Thymus (tissue), 11 donors: Measurements from ENCODE around the gene ARHGEF26. TPM values are rescaled to one million over a fixed set of nuclear protein-coding genes. Genes with fewer than 3 reads are reported as not detected.

ENCODE experiments used
- DNase-seq, 9 donors: peaks; one replicate each; pipeline ENCODE4 v3.0.0-alpha.2; 2013; ENCODE audit warnings: low spot score in 9 of 9, low read depth in 6 of 9, missing footprints in 1 of 9
- H3K27ac ChIP-seq, 2 donors: one replicate each; pipeline ENCODE4 v1.5.1; 2013; ENCODE audit warnings: control low read depth in 1 of 2, low read depth in 1 of 2, low read length in 1 of 2, mild to moderate bottlenecking in 1 of 2, moderate library complexity in 1 of 2
- H3K27me3 ChIP-seq, 2 donors: one replicate each; pipeline ENCODE4 v1.5.1; 2013; ENCODE audit warnings: low read length in 1 of 2; ENCODE audit not compliant: control insufficient read depth in 2 of 2, insufficient read depth in 1 of 2
- H3K36me3 ChIP-seq, 2 donors: one replicate each; pipeline ENCODE4 v1.5.1; 2013; ENCODE audit warnings: low read length in 1 of 2, mild to moderate bottlenecking in 1 of 2, moderate library complexity in 1 of 2; ENCODE audit not compliant: control insufficient read depth in 2 of 2, insufficient read depth in 2 of 2
- H3K4me1 ChIP-seq, 2 donors: one replicate each; pipeline ENCODE4 v1.5.1; 2013; ENCODE audit warnings: low read length in 2 of 2; ENCODE audit not compliant: control insufficient read depth in 2 of 2, insufficient read depth in 2 of 2
- H3K4me3 ChIP-seq, 2 donors: one replicate each; pipeline ENCODE4 v1.5.1; 2013; ENCODE audit warnings: low read length in 2 of 2, control low read depth in 1 of 2, mild to moderate bottlenecking in 1 of 2
- H3K9me3 ChIP-seq, 2 donors: one replicate each; pipeline ENCODE4 v1.5.1; 2013; ENCODE audit warnings: low read length in 1 of 2, mild to moderate bottlenecking in 1 of 2; ENCODE audit not compliant: control insufficient read depth in 2 of 2, insufficient read depth in 1 of 2
- WGBS: extraction: QIAGEN DNeasy Blood & Tissue Kit; methylation state at CpG from one replicate; pipeline ENCODE4 v1.1.7; 2013; 5-methylcytosine and 5-hydroxymethylcytosine counted together
- polyA plus RNA-seq: library from polyadenylated mRNA; stranded (reverse); fragments of 200-250 nt; gene quantifications from one replicate; pipeline ENCODE4 v1.2.3, GENCODE V29; 2013
- total RNA-seq: library from RNA; stranded (reverse); fragments of 120-200 nt; gene quantifications from one replicate; pipeline ENCODE4 v1.2.4, GENCODE V29; 2013
- donor health status: healthy.

Gene ARHGEF26
- total and polyA plus RNA-seq, 2 donors: 1.3 to 3.5 TPM

- H3K4me3 ChIP-seq: no peak overlapping the region
- H3K4me1 ChIP-seq: no peaks in the 10 kb centered on the region
- DNase-seq: no peak
- no peak overlapping the region for H3K27ac ChIP-seq
- WGBS: 97% methylated on average over 3 of the region's 3 CpGs
- H3K27me3 ChIP-seq: no peaks in the 10 kb centered on the region
- no peaks in the 10 kb centered on the region for H3K36me3 ChIP-seq
- H3K9me3 ChIP-seq: no peaks in the 10 kb centered on the region
These were observed 18.8 kb downstream of the ARHGEF26 start for GRCh38 chr3:154139996-154140436.

DNA sequence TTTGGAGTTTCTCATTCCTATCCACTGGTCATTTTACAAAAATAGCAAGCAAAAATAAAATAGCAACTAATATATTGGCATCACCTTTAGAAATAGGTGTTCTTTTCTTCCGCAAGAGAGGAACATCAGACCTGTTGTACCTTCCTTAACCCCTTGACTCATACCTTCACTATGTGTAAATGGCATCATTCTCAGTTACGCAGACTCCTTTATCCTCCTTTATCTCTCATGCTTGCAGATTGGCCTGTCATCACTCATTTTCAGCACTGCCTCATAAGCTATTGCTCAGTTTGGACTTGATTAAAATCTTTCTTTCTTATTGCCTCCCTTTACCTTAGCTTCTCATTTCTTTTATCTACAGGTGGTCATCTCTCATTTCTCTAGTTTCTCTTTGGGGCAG is 21.4 kb downstream of the ARHGEF26 start:
- Histone ChIP-seq H3K4me1 (no peaks in the 10 kb centered on the region), H3K4me3 (no peak overlapping the region), H3K27me3 (no peaks in the 10 kb centered on the region), H3K27ac (no peak overlapping the region), H3K9me3 (no peaks in the 10 kb centered on the region), H3K36me3 (no peaks in the 10 kb centered on the region)
- WGBS: over 99% methylated on average over 2 of the region's 2 CpGs
- no peak for DNase-seq

- WGBS: 93% methylated on average over 2 of the region's 2 CpGs
- Histone ChIP-seq H3K27me3 (no peaks in the 10 kb centered on the region), H3K4me1 (no peaks in the 10 kb centered on the region), H3K27ac (no peak overlapping the region), H3K9me3 (no peaks in the 10 kb centered on the region), H3K4me3 (no peak overlapping the region), H3K36me3 (no peaks in the 10 kb centered on the region)
- no peak for DNase-seq
These were observed 22.7 kb downstream of the ARHGEF26 start for GRCh38 chr3:154143873-154144272.

DNA sequence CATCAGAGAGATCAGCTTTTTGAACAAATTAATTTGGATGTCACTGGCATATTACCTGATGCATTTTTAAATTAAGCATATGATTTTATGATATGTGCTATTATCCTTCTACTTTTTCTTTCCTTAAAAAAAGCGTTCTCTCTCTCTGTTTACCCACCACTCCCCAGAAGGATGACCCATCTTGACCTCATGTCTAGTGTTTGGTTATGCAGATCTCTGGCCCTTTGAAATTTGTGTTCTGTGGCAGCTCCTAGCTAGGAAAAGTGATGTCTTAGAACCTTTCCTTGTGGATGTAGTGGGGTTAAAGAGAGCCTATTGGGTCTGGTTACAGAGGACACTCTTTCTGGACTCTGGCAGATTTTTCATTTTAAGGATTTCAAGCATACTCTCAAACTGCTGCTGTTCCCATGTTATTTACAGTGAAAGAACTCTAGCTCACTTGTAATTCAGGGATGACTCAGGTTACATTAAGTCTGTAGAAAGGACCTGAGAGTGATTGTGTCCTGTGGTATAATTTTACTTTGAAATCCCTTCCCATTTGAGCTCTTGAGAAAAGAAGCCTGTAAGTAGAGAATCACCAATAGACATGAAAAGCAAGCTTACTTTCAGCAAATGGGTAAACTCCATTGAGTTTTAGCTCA is 23.8 kb downstream of the ARHGEF26 start:
- Histone ChIP-seq H3K9me3 (no peaks in the 10 kb centered on the region), H3K27ac (no peak overlapping the region), H3K27me3 (no peaks in the 10 kb centered on the region), H3K4me3 (no peak overlapping the region), H3K4me1 (no peaks in the 10 kb centered on the region), H3K36me3 (no peaks in the 10 kb centered on the region)
- no peak for DNase-seq
- WGBS: 94% methylated on average over 1 of the region's 1 CpG

DNA sequence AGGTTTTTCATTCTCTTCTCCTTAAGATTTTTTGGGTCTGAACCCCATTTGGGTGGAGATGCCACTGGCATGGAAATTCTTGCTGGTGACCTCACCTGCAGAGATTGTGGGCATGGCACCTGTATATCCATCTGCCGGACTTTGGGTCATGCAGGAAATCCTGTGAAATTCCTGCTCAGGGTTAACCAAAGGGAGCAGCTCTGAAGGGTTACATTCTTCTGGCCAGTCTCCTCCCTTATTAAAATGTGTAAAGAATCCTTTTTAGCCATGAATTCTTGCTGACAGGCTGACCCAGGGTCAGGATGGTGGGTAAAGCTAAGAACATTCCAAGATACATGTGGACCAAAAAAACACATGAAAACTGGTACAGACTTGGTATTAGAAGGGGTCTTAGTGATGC is 27.4 kb downstream of the ARHGEF26 start:
- H3K4me1 ChIP-seq: no peaks in the 10 kb centered on the region
- H3K27me3 ChIP-seq: no peaks in the 10 kb centered on the region
- no peaks in the 10 kb centered on the region for H3K36me3 ChIP-seq
- no peak overlapping the region for H3K4me3 ChIP-seq
- no peaks in the 10 kb centered on the region for H3K9me3 ChIP-seq
- no peak overlapping the region for H3K27ac ChIP-seq
- no peak for DNase-seq
- WGBS: 95% methylated on average over 1 of the region's 1 CpG

GRCh38 chr3:154149286-154149685 is 28.1 kb downstream of the ARHGEF26 start:
- Histone ChIP-seq H3K36me3 (no peaks in the 10 kb centered on the region), H3K9me3 (no peaks in the 10 kb centered on the region), H3K4me1 (no peaks in the 10 kb centered on the region), H3K4me3 (no peak overlapping the region), H3K27ac (no peak overlapping the region), H3K27me3 (no peaks in the 10 kb centered on the region)
- no peak for DNase-seq
- WGBS: 97% methylated on average over 4 of the region's 4 CpGs

DNA sequence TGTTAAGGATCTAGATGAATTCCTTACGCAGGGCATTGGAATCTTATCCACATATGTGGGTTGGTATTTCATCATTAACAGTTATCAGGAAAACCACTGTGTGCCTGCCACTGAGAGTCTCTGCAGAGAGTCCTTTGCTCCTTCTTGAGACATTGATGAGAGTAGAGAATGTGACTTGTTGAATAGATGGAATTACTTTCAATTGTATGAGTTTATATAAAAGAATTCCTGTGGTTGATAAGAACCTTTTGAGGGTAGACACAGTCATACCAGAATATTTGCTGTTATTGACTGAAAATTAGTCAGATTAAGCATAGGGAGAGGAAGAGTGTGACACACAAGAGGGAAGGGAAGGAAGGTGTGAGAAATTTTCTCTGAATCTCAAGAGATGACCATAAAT is 30.8 kb downstream of the ARHGEF26 start:
- WGBS: 98% methylated on average over 1 of the region's 1 CpG
- Histone ChIP-seq H3K27me3 (no peaks in the 10 kb centered on the region), H3K27ac (no peak overlapping the region), H3K36me3 (no peaks in the 10 kb centered on the region), H3K4me3 (no peak overlapping the region), H3K4me1 (no peaks in the 10 kb centered on the region), H3K9me3 (no peaks in the 10 kb centered on the region)
- no peak for DNase-seq

- no peak for DNase-seq
- Histone ChIP-seq H3K4me1 (no peaks in the 10 kb centered on the region), H3K27me3 (no peaks in the 10 kb centered on the region), H3K4me3 (no peak overlapping the region), H3K27ac (no peak overlapping the region), H3K9me3 (no peaks in the 10 kb centered on the region), H3K36me3 (no peaks in the 10 kb centered on the region)
- 97% methylated on average over 5 of the region's 5 CpGs for WGBS
These were observed 31.6 kb downstream of the ARHGEF26 start for GRCh38 chr3:154152741-154153140.

DNA sequence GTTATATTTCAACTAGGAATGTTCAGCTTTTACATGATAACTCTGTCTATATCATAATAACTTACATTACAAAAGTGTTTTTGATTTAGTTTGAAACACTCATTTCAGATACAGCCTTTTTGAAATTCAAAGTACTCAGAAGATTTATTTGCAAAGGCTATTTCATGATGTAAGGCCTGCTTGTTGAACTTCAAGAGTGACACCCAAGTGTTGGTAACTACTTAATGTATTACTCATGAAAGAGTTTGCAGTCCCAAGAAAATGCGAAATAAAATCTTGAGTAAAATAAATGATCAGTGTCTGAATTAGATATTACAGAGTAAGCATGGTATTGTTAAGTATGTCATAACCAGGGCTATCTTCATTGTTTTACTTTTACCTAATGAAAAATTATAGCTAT is 35.3 kb downstream of the ARHGEF26 start:
- H3K27ac ChIP-seq: no peak overlapping the region
- H3K9me3 ChIP-seq: no peaks in the 10 kb centered on the region
- 95% methylated on average over 1 of the region's 1 CpG for WGBS
- no peaks in the 10 kb centered on the region for H3K36me3 ChIP-seq
- no peak overlapping the region for H3K4me3 ChIP-seq
- no peaks in the 10 kb centered on the region for H3K27me3 ChIP-seq
- no peak for DNase-seq
- no peaks in the 10 kb centered on the region for H3K4me1 ChIP-seq

DNA sequence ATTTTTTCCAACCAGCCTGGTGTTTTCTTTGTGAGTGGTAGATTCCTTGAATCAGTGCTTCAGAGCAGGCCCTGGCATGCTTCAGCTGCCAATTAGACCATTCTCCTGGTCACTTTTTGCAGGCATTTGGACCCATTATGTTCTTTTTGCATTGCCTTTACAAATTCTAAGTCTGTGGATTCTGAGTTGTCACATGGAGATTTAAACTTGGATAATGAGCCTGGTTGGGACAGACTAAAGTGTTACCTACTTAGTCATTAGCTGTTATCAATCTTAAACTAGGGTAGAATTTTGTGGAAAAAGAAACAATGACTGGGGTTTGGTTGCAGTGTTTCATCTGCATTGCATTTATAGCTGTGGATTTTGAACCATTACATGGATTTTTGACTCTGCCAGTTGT is 40.6 kb downstream of the ARHGEF26 start:
- no peak for DNase-seq
- H3K4me3 ChIP-seq: no peak overlapping the region
- H3K4me1 ChIP-seq: no peaks in the 10 kb centered on the region
- no peaks in the 10 kb centered on the region for H3K27me3 ChIP-seq
- H3K27ac ChIP-seq: no peak overlapping the region
- H3K36me3 ChIP-seq: no peaks in the 10 kb centered on the region
- no peaks in the 10 kb centered on the region for H3K9me3 ChIP-seq
